Mesothelial cell of epicardium (in vitro differentiated cells): ENCODE measurements around the gene TCEA3. TPM values are rescaled to one million over a fixed set of nuclear protein-coding genes. Genes with fewer than 3 reads are reported as not detected.
A peak's percentile ranks its signal among the peaks of the same experiment; 100 is the strongest.

Experiments
- DNase-seq, 2 experiments: peaks; one replicate each; pipeline ENCODE4 v3.0.0; 2021; ENCODE audit warnings: low spot score in 2 of 2; ENCODE audit not compliant: unreplicated experiment in 2 of 2
- H3K27ac Mint-ChIP-seq: 2 replicates; pipeline ENCODE4 v1.8.0; 2021; ENCODE audit warnings: mixed read lengths
- H3K27me3 Mint-ChIP-seq: 2 replicates; pipeline ENCODE4 v1.8.0; 2021; ENCODE audit warnings: low read depth, mixed read lengths
- H3K36me3 Mint-ChIP-seq: 2 replicates; pipeline ENCODE4 v1.8.0; 2021; ENCODE audit warnings: mixed read lengths
- H3K4me1 Mint-ChIP-seq: 2 replicates; pipeline ENCODE4 v1.8.0; 2021; ENCODE audit warnings: mixed read lengths
- H3K4me3 Mint-ChIP-seq: 2 replicates; pipeline ENCODE4 v1.8.0; 2021; ENCODE audit warnings: mild to moderate bottlenecking, moderate library complexity, mixed read lengths
- H3K9me3 Mint-ChIP-seq: 2 replicates; pipeline ENCODE4 v1.8.0; 2021; ENCODE audit warnings: mixed read lengths
- total RNA-seq: library from RNA; stranded (reverse); gene quantifications from 3 replicates; pipeline ENCODE4 v1.2.1, GENCODE V29; 2021
- TF ChIP-seq, protein P1 (sequence below): fragments of 200-600 bp; sonication (generic); IDR thresholded peaks from one replicate; pipeline ENCODE4 v1.5.0; 2021; ENCODE audit warnings: antibody characterized with exemption; ENCODE audit not compliant: unreplicated experiment

Gene TCEA3
- total RNA-seq, 1 donor from 2014 or later, result 10.0 TPM

DNA sequence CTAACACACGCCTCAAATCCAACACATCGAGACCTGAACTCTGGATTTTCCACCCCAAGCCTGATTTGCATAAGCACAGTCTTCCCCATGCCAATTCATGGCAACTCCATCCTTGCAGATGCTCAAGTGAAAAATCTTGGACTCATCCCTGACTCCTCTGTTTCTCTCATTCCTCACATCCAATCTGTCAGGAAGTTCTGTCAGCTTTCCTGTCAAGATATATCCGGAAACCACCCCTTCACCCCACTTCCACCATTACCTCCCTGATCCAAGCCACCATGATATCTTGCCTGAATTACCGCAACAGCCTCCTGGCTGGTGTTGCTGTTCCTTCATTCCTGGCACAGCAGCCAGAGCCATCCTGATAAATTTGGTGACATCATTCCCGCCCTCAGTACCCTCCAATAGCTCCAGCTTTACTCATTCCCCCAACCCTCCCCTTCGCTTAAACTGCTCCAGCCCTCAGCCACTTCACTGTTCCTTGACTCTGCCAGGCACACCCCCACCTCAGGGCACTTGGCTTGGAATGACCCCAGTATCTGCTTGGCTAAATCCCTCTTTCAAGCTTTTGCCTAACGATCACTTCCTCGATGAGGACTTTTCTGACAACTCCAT, 17.4 kb downstream of the TCEA3 start:
- DNase-seq, result no peak
- TF ChIP-seq, protein P1, sequence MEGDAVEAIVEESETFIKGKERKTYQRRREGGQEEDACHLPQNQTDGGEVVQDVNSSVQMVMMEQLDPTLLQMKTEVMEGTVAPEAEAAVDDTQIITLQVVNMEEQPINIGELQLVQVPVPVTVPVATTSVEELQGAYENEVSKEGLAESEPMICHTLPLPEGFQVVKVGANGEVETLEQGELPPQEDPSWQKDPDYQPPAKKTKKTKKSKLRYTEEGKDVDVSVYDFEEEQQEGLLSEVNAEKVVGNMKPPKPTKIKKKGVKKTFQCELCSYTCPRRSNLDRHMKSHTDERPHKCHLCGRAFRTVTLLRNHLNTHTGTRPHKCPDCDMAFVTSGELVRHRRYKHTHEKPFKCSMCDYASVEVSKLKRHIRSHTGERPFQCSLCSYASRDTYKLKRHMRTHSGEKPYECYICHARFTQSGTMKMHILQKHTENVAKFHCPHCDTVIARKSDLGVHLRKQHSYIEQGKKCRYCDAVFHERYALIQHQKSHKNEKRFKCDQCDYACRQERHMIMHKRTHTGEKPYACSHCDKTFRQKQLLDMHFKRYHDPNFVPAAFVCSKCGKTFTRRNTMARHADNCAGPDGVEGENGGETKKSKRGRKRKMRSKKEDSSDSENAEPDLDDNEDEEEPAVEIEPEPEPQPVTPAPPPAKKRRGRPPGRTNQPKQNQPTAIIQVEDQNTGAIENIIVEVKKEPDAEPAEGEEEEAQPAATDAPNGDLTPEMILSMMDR, result no peak
- Mint-ChIP-seq H3K9me3 (no peaks in the 10 kb centered on the region), H3K4me1 (peaks cover 36% of the 10 kb centered on the region), H3K27me3 (no peaks in the 10 kb centered on the region), H3K4me3 (no peak overlapping the region), H3K36me3 (no peaks in the 10 kb centered on the region), H3K27ac (no peak overlapping the region)

DNA sequence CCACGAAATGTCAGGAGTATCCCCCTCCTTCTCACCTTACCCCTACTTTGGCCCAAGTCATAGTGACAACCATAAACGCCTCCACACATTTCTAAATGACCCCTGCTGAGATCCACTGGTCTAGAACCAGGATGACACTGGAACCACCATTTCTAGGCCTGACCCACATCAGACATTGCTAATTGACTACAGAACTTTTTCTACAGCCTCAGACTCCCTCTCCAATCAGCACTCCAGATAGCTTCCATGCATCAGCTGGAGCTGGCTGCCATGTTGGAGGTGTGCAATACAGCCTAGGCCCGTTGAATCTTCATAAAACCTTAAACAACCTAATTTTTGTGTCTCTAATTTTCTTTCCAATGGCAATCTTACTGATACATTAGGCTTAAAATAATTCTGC, 18.6 kb downstream of the TCEA3 start:
- H3K27ac Mint-ChIP-seq, result no peak overlapping the region
- peaks cover 27% of the 10 kb centered on the region for H3K4me1 Mint-ChIP-seq
- H3K36me3 Mint-ChIP-seq, result no peaks in the 10 kb centered on the region
- TF ChIP-seq, protein P1, result no peak
- no peaks in the 10 kb centered on the region for H3K27me3 Mint-ChIP-seq
- H3K9me3 Mint-ChIP-seq, result no peaks in the 10 kb centered on the region
- no peak for DNase-seq
- no peak overlapping the region for H3K4me3 Mint-ChIP-seq

DNA sequence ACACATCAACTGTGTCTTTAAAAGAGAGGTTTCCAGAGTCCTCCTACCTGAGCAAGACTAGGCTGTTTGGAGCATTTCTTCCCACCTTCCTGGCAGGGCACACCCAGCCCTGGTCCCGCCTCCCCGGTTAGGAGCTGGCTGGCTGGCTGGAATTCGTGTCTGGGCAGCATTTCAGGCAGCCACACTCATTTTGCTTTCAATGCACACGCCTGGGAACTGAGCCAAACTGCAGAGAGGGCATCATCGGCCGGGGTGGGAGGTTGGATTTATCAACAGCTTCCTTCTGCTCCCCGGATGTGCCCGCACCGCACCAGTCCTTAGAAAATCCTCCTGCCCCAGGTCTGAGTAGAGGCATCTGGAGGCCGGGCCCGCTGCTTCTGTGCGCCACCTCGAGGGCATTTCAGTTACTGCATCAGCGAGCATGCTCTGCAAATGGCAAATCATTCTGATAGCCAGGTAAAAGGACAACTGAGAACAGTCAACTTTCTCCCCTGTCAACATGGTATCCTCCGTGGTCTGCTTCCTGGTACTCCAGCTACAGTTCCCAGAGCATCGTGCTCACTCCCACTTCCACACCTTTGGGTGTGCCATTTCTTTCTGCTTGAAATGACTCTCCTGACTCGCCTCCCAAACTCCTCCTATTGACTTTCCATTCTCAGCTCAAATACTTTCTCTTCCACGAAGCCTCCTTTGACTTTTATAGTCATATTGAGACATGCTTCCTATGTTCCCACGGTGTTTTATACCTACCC, 20.6 kb downstream of the TCEA3 start:
- peak; percentile 80 to 96 for DNase-seq
- Mint-ChIP-seq H3K27ac (peak overlapping the region; percentile 81), H3K4me3 (peak overlapping the region; percentile 14), H3K4me1 (peaks cover 20% of the 10 kb centered on the region), H3K27me3 (no peaks in the 10 kb centered on the region), H3K9me3 (no peaks in the 10 kb centered on the region), H3K36me3 (no peaks in the 10 kb centered on the region)
- TF ChIP-seq, protein P1, result peak; percentile 88

DNA sequence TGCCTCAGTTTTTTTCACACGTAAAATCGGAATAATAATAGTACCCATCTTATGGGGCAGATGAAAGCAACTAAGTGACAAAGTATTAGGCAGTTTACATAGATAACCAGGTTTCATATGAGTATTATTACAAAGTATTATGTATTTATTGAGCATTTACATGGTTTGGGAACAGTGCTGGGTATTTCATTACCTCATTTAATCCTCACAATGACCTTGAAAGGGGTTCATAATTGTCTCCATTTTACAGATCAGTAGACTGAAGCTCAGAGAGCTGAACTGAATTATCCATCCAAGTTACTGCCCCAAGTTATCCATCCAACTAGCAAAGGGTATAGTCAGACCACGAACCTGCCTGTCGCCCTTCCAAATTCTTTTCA, 21.2 kb downstream of the TCEA3 start:
- TF ChIP-seq, protein P1, result no peak
- DNase-seq, result no peak
- Mint-ChIP-seq H3K27me3 (no peaks in the 10 kb centered on the region), H3K9me3 (no peaks in the 10 kb centered on the region), H3K36me3 (no peaks in the 10 kb centered on the region), H3K4me1 (peaks cover 20% of the 10 kb centered on the region), H3K27ac (peak overlapping the region; percentile 81), H3K4me3 (peak overlapping the region; percentile 14)

DNA sequence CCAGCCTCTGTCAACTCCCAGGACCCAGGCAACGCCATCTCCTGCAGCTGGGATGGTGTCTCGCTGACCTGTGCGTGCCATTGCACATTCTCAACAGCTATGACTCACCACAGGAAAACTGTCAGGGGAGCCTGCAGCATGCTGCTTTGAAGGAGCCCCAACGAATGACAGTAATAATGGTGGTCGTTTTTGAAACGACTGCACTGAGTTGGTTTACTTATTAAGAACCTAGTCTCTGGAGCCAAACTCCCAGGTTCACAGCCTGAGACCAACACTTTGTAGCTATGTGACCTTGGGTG, 21.6 kb downstream of the TCEA3 start:
- no peak overlapping the region for H3K4me3 Mint-ChIP-seq
- no peak for DNase-seq

More for the DNA sequence above, 21.6 kb downstream of the TCEA3 start:
- TF ChIP-seq, protein P1, result no peak
- H3K4me1 Mint-ChIP-seq, result peaks cover 20% of the 10 kb centered on the region
- H3K36me3 Mint-ChIP-seq, result no peaks in the 10 kb centered on the region
- peak overlapping the region; percentile 68 for H3K27ac Mint-ChIP-seq
- no peaks in the 10 kb centered on the region for H3K9me3 Mint-ChIP-seq
- peaks cover under 1% of the 10 kb centered on the region for H3K27me3 Mint-ChIP-seq
